Measurements from ENCODE around the gene HACD3. TPM values are rescaled to one million over a fixed set of nuclear protein-coding genes. Genes with fewer than 3 reads are reported as not detected.

HACD3 gene
- total RNA-seq, 1 experiment from 2014 or later: 118 TPM

DNA sequence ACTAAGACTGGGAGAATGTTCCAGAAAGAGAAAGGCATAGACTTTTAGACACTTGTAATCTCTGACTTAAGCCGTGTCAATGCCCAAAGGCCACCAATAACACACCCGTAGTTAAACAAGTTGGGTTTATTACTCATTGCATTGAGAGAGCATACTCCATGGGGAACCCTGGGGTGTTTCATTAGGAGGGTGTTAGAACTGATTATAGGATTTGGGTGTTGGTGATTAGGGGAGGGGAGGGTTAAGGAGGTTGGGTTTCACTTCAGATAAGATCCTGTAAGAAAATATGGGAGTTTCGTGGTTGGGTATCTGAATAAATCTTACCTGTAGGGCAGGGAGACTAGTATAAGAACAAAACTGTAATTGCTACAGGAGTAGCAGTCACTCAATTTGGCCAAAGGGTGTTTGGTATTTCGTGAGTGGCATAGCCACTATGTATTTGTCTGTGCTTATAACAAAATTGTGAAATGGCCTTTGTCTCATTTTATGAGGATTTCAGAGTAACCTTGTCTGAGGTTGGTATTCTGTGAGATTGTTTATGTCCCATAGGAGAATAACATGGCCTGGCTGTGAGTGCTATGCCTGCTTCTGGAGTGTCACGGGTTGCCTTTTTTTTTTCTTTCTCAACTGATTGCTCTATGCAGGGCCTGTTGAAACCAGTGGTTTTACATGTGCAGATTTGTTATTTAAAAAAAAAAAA, 2.9 kb downstream of the HACD3 start:
- no peak overlapping the region for H3K4me3 ChIP-seq (ENCODE audit: low read depth, low read length)
- TF ChIP-seq, protein P1, sequence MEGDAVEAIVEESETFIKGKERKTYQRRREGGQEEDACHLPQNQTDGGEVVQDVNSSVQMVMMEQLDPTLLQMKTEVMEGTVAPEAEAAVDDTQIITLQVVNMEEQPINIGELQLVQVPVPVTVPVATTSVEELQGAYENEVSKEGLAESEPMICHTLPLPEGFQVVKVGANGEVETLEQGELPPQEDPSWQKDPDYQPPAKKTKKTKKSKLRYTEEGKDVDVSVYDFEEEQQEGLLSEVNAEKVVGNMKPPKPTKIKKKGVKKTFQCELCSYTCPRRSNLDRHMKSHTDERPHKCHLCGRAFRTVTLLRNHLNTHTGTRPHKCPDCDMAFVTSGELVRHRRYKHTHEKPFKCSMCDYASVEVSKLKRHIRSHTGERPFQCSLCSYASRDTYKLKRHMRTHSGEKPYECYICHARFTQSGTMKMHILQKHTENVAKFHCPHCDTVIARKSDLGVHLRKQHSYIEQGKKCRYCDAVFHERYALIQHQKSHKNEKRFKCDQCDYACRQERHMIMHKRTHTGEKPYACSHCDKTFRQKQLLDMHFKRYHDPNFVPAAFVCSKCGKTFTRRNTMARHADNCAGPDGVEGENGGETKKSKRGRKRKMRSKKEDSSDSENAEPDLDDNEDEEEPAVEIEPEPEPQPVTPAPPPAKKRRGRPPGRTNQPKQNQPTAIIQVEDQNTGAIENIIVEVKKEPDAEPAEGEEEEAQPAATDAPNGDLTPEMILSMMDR (IDR thresholded peaks at IDR 0.05; ENCODE audit: insufficient read depth in 1 of 2, low read depth in 1 of 2, low read length in 1 of 2, severe bottlenecking in 1 of 2, unreplicated experiment in 1 of 2): no peak
- peaks cover 17% of the 10 kb centered on the region for H3K4me1 ChIP-seq
- BruUV-seq (replicated peaks): no TSS peak
- H3K27me3 Mint-ChIP-seq (ENCODE audit: insufficient read depth, unreplicated experiment): no peaks in the 10 kb centered on the region
- H3K27me3 ChIP-seq (replicated peaks; ENCODE audit: control insufficient read depth, insufficient read depth, low read length): no peaks in the 10 kb centered on the region
- H3K36me3 Mint-ChIP-seq (ENCODE audit: insufficient read depth, unreplicated experiment): peaks cover 11% of the 10 kb centered on the region
- H3K4me3 Mint-ChIP-seq (ENCODE audit: unreplicated experiment): peak overlapping the region; percentile 67
- H3K36me3 ChIP-seq (ENCODE audit: control insufficient read depth, insufficient read depth, low read length): no peaks in the 10 kb centered on the region
- H3K4me1 Mint-ChIP-seq (ENCODE audit: low read depth, unreplicated experiment): peaks cover 33% of the 10 kb centered on the region
- DNase-seq: no peak
- intact Hi-C loops (cut with micrococcal nuclease; ENCODE audit: unreplicated experiment): no loop called here
- H3K9me3 ChIP-seq: no peaks in the 10 kb centered on the region
- POLR2A ChIA-PET: no interaction called here
- H3K9me3 Mint-ChIP-seq (ENCODE audit: unreplicated experiment): no peaks in the 10 kb centered on the region
- CTCF ChIA-PET: no interaction called here
- H3K27ac Mint-ChIP-seq (ENCODE audit: unreplicated experiment): peak overlapping the region; percentile 27

DNA sequence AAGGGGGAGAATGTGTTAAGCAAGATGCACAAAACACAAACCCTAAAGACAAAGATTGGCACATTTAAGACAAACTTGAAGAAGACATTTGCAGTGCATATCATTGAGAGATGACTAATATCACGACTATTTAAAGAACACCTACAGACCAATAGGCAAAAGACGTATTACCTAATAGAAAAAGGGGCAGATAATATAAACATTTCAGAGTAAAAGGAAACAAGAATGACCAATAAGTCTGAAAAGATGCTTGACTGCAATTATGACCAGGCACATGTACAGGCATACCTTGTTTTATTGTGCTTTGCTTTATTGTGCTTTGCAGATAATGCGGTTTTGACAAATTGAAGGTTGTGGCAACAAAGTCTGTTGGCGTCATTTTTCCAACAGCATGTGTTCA, 4.9 kb downstream of the HACD3 start:
- Histone ChIP-seq H3K4me1 (peaks cover 17% of the 10 kb centered on the region), H3K9me3 (no peaks in the 10 kb centered on the region), H3K27me3 (replicated peaks; ENCODE audit: control insufficient read depth, insufficient read depth, low read length) (no peaks in the 10 kb centered on the region), H3K36me3 (ENCODE audit: control insufficient read depth, insufficient read depth, low read length) (no peaks in the 10 kb centered on the region), H3K4me3 (ENCODE audit: low read depth, low read length) (no peak overlapping the region)
- CTCF ChIA-PET: no interaction called here
- no peaks in the 10 kb centered on the region for H3K27me3 Mint-ChIP-seq (ENCODE audit: insufficient read depth, unreplicated experiment)
- H3K36me3 Mint-ChIP-seq (ENCODE audit: insufficient read depth, unreplicated experiment): peaks cover 6% of the 10 kb centered on the region
- peaks cover 27% of the 10 kb centered on the region for H3K4me1 Mint-ChIP-seq (ENCODE audit: low read depth, unreplicated experiment)
- intact Hi-C loops (cut with micrococcal nuclease; ENCODE audit: unreplicated experiment): no loop called here
- TF ChIP-seq, protein P1 (IDR thresholded peaks at IDR 0.05; ENCODE audit: insufficient read depth in 1 of 2, low read depth in 1 of 2, low read length in 1 of 2, severe bottlenecking in 1 of 2, unreplicated experiment in 1 of 2): no peak
- no peaks in the 10 kb centered on the region for H3K9me3 Mint-ChIP-seq (ENCODE audit: unreplicated experiment)
- no peak overlapping the region for H3K4me3 Mint-ChIP-seq (ENCODE audit: unreplicated experiment)
- no peak for DNase-seq
- BruUV-seq (replicated peaks): no TSS peak
- POLR2A ChIA-PET: no interaction called here
- peak overlapping the region; percentile 10 for H3K27ac Mint-ChIP-seq (ENCODE audit: unreplicated experiment)

DNA sequence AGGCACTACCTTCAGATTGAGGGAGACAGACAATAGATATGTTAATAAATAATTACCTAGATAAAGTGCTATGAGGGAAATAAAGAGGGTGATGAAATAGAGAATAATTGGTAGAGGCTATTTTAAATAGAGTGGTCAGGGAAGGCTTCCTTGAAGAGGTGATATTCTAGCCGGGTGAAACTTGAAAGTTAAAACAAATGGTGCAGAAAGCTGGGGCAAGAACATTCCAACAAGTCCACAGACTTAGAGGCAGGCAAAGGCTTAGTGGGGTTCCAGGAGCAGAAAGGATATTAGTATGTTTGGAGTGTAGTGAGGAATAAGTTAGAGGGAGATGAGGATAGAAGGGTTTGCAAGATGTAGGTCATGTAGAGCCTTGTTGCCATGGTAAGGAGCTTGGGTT, 10.1 kb downstream of the HACD3 start:
- peaks cover 1% of the 10 kb centered on the region for H3K4me1 Mint-ChIP-seq (ENCODE audit: low read depth, unreplicated experiment)
- H3K9me3 Mint-ChIP-seq (ENCODE audit: unreplicated experiment): no peaks in the 10 kb centered on the region
- H3K27ac Mint-ChIP-seq (ENCODE audit: unreplicated experiment): no peak overlapping the region
- no TSS peak for BruUV-seq (replicated peaks)
- H3K4me3 ChIP-seq (ENCODE audit: low read depth, low read length): no peak overlapping the region
- no peaks in the 10 kb centered on the region for H3K36me3 ChIP-seq (ENCODE audit: control insufficient read depth, insufficient read depth, low read length)
- no peak for DNase-seq
- H3K27me3 ChIP-seq (replicated peaks; ENCODE audit: control insufficient read depth, insufficient read depth, low read length): no peaks in the 10 kb centered on the region
- ChIA-PET CTCF (no interaction called here), POLR2A (no interaction called here)
- no peaks in the 10 kb centered on the region for H3K36me3 Mint-ChIP-seq (ENCODE audit: insufficient read depth, unreplicated experiment)
- no peaks in the 10 kb centered on the region for H3K27me3 Mint-ChIP-seq (ENCODE audit: insufficient read depth, unreplicated experiment)
- no peaks in the 10 kb centered on the region for H3K9me3 ChIP-seq
- intact Hi-C loops (cut with micrococcal nuclease; ENCODE audit: unreplicated experiment): no loop called here
- TF ChIP-seq, protein P1 (IDR thresholded peaks at IDR 0.05; ENCODE audit: insufficient read depth in 1 of 2, low read depth in 1 of 2, low read length in 1 of 2, severe bottlenecking in 1 of 2, unreplicated experiment in 1 of 2): no peak
- no peak overlapping the region for H3K4me3 Mint-ChIP-seq (ENCODE audit: unreplicated experiment)
- H3K4me1 ChIP-seq: no peaks in the 10 kb centered on the region
